ENCODE measurements around the gene RBM24.

Gene RBM24

DNA sequence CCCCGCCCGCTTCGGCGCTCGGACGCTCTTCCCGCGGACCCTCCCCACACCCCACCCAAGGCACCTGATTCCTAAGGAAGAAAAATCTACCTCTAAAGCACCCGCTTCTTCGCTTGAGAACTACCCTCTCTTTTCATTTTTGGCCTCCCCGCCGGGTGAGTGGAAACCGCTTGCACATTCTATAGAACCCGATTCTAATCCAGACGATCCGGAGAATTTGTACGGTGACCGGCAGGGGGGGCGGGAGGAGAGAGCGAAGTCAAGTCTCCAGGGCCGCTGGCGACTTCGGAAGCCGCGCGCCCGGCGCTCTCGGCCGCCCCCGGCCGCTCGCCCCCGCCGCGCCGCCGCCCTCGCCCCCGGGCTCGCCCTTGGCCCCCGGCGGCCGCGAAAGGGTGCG is at the start of gene RBM24:
RBM24 (plus strand) TSS at position 262 of the 397 bp plus-strand sequence. CDS start 221 bp downstream, outside the sequence.
- H3K4me3 ChIP-seq (ENCODE audit: low read length), result peak within 1 kb of the TSS; percentile 92
- TF ChIP-seq, protein P1, sequence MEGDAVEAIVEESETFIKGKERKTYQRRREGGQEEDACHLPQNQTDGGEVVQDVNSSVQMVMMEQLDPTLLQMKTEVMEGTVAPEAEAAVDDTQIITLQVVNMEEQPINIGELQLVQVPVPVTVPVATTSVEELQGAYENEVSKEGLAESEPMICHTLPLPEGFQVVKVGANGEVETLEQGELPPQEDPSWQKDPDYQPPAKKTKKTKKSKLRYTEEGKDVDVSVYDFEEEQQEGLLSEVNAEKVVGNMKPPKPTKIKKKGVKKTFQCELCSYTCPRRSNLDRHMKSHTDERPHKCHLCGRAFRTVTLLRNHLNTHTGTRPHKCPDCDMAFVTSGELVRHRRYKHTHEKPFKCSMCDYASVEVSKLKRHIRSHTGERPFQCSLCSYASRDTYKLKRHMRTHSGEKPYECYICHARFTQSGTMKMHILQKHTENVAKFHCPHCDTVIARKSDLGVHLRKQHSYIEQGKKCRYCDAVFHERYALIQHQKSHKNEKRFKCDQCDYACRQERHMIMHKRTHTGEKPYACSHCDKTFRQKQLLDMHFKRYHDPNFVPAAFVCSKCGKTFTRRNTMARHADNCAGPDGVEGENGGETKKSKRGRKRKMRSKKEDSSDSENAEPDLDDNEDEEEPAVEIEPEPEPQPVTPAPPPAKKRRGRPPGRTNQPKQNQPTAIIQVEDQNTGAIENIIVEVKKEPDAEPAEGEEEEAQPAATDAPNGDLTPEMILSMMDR (conservative IDR thresholded peaks at IDR 0.05; ENCODE audit: low read length), result peak; percentile 47
- DNase-seq (ENCODE audit: low read depth), result peak; percentile 81

DNA sequence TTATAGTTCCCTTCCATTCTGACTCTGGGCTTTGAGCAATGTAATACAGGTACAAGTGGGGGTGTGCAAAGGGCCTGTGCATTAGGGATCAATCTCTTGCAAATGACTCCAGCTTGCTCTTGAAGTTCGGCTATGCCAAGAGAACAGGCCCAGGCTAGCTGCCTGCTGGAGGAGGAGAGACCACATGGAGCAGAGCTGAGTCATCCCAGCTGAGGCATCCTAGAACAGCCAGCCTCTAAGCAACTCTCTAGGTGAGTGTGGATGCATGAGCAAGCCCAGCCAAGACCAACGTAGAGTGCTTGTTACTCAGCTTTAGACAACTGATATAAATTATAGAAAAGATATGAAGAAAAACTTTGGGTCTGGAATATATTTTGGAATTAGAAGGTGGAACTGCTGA is 47.6 kb upstream of the RBM24 start:
- TF ChIP-seq, protein P1 (conservative IDR thresholded peaks at IDR 0.05; ENCODE audit: low read length), result no peak
- no peak overlapping the region for H3K4me3 ChIP-seq (ENCODE audit: low read length)
- no peak for DNase-seq (ENCODE audit: low read depth)

DNA sequence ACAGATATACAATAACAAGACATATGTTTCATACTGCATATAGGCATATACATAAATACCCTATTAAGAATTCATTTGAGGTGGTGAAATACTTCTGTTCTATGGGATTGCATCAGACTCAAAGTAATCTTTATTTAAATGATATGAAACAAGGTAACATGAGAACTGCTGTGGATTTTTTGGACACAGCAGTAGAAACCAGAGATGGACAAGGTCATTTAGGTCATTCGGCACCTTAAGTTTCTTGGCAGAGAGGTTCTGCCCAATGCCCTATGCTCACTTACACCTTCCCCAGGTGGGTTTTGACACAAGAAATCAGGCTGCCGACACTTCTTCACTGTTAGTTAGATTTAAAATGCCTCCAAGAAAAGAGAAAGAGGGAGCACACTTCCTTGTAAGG is 43.9 kb upstream of the RBM24 start:
- H3K4me3 ChIP-seq (ENCODE audit: low read length), result no peak overlapping the region
- TF ChIP-seq, protein P1 (conservative IDR thresholded peaks at IDR 0.05; ENCODE audit: low read length), result no peak
- DNase-seq (ENCODE audit: low read depth), result no peak

DNA sequence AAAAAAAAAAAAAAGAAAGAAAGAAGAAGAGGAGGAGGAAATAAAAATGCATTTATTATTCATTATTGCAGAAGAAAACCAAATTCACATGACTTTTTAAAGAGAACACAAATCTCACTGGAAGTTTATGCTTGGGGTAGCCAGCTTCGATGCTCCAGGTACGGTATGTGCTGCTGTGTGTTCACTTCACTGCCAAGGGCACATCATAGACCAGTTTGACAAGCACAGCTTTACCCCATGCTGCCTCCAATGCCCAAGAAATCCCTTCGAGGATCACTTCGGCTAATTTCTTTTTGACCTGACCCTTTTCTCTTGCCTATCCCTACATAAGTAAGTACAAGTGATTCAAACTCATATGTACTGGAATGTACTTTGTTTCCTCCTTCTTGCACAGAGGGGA is 41.9 kb upstream of the RBM24 start:
- no peak for DNase-seq (ENCODE audit: low read depth)
- no peak overlapping the region for H3K4me3 ChIP-seq (ENCODE audit: low read length)
- TF ChIP-seq, protein P1 (conservative IDR thresholded peaks at IDR 0.05; ENCODE audit: low read length), result no peak

DNA sequence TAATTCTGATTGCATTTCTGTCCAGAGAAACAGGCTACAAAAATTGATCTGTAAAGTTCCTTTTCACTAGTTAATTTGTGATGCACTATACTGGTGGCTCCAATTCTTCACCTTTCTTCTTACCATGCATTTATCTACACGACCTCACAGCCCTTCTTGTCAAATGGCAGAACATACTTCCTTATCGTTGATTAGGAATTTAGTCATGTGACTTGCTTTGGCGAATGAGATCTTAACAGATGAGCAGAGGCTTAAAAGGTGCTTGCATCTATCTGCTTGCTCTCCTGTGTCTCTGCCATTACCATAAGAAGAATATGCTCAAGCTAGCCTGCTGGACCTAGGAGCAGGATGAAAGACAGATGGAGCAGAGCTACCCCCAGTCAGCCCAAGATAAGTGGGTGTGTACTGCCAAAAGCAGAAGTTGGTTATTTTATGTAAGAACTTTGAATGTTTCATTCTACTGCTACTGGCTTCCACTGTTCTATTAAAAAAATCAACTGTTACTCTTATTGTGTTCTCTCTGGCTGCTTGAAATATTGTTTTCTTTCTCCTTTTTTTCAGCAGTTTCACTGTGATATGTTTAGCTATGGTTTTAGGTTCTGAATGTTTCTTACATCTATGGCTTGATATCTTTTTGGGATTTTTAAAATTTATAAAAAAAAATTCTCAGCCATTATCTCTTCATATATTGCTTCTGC is 40.2 kb upstream of the RBM24 start:
- no peak overlapping the region for H3K4me3 ChIP-seq (ENCODE audit: low read length)
- no peak for DNase-seq (ENCODE audit: low read depth)
- TF ChIP-seq, protein P1 (conservative IDR thresholded peaks at IDR 0.05; ENCODE audit: low read length), result no peak

DNA sequence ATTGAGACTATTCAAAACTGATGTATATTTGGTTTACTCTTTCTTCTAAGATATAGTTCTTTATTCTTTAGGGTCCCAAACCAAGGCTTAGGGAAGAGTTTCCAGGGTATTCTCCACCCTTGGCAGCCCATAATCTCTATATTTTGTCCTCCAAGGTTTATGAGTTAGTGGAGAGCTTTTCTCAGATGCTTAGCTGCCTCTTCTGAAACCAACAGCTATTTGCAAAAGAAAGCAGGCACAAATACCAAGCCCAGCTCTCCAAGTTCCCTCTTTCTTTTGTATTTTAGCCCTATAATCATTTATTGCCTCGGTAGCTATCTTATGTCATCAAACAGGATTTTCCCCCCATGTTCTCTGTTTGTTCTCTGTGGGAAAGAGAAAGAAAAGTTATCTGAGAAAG is 39.1 kb upstream of the RBM24 start:
- DNase-seq (ENCODE audit: low read depth), result no peak
- H3K4me3 ChIP-seq (ENCODE audit: low read length), result no peak overlapping the region
- TF ChIP-seq, protein P1 (conservative IDR thresholded peaks at IDR 0.05; ENCODE audit: low read length), result no peak

DNA sequence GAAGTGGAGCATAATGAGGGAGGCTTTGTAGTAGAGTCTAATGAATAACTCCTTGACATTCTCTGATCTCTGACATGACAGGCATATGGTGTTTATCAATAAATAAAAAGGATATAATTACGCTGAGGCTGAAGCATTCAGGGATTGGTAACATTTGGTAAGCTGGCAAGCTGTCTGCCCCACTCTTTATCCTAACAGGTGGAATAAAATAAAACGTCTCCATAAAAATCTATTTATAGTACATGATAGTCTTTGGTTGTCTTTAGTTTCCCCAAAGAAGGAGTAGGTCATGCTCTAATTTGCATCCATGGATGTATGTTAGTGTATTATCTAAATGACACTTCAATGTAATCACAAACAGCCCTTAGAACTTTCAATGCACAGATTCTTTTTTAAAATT is 30.9 kb upstream of the RBM24 start:
- no peak for DNase-seq (ENCODE audit: low read depth)
- TF ChIP-seq, protein P1 (conservative IDR thresholded peaks at IDR 0.05; ENCODE audit: low read length), result no peak
- no peak overlapping the region for H3K4me3 ChIP-seq (ENCODE audit: low read length)

Measured in AG10803 (cell line).